Measurements from ENCODE around the gene EFHC2. TPM values are rescaled to one million over a fixed set of nuclear protein-coding genes. Genes with fewer than 3 reads are reported as not detected.

Gene EFHC2
- polyA plus RNA-seq, 1 of the 3 experiments (the other 2 are of a cell fraction): 0.03 TPM

DNA sequence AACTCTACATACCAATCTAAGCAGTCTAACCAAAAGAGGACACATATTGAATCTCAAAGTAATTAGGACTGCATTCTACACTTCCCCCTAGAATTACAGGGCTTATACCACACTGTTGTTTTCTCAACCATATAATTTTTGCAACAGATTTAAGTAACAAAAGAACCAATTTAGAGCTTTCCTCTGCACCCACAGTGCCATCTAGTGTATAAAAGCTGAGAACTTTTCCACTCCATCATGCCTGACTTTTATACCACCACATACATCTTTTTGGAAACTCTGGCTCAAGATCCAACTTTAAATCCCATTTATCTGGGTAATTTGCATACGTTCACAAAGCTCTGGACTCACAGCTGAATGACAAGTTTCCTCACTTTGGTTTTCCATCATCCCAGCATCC lies 99.5 kb downstream of the EFHC2 start:
- no peak overlapping the region for H3K4me2 ChIP-seq
- CTCF ChIA-PET: interaction anchor here (0.6 to 3.0 kb wide), 21 partner anchors 14 to 1029 kb away, joined by 3 to 52 read pairs (median 3); no protein-coding TSS in a partner anchor
- WGBS (ENCODE audit: low lambda C conversion rate): 0% methylated on average over 1 of the region's 1 CpG
- H3K27me3 ChIP-seq (ENCODE audit: insufficient read depth): no peaks in the 10 kb centered on the region; the same call in 1 of the 2 replicates
- no peaks in the 10 kb centered on the region for H3K36me3 ChIP-seq (replicated peaks in 1 of 2; ENCODE audit: control insufficient read depth in 1 of 2, insufficient read depth in 2 of 2, low read length in 1 of 2)
- TF ChIP-seq EP300 (IDR thresholded peaks at IDR 0.05; ENCODE audit: borderline replicate concordance in 1 of 2, low read depth in 1 of 2, low read length in 1 of 2) (no peak), FOXM1 (IDR thresholded peaks at IDR 0.05; ENCODE audit: low read depth) (no peak), GATA2 (CRISPR knock-in tag; IDR thresholded peaks at IDR 0.05) (no peak), SIN3A (IDR thresholded peaks at IDR 0.05; ENCODE audit: borderline replicate concordance, low read depth, low read length) (no peak), FOXJ3 (CRISPR knock-in tag; IDR thresholded peaks at IDR 0.05) (no peak), SMC3 (IDR thresholded peaks at IDR 0.05; ENCODE audit: low read depth, low read length) (peak; percentile 67), TCF12 (IDR thresholded peaks at IDR 0.05) (no peak), POLR2AphosphoS5 (IDR thresholded peaks at IDR 0.05; ENCODE audit: low read depth, low read length) (no peak), YY1 (IDR thresholded peaks at IDR 0.05; ENCODE audit: low read depth) (no peak), EZH2phosphoT487 (IDR thresholded peaks at IDR 0.05; ENCODE audit: borderline replicate concordance, low read depth) (no peak), RAD21 (IDR thresholded peaks at IDR 0.05; ENCODE audit: low read length) (peak; percentile 79), MEF2A (IDR thresholded peaks at IDR 0.05; ENCODE audit: borderline replicate concordance, low read depth) (no peak), NFIC (IDR thresholded peaks at IDR 0.05; ENCODE audit: borderline replicate concordance) (no peak), RFX5 (IDR thresholded peaks at IDR 0.05; ENCODE audit: low read length) (no peak), RXRA (IDR thresholded peaks at IDR 0.05; ENCODE audit: borderline replicate concordance, low read depth) (no peak), CHD2 (IDR thresholded peaks at IDR 0.05; ENCODE audit: low read length, partially characterized antibody) (no peak)
- TF ChIP-seq, protein P1, sequence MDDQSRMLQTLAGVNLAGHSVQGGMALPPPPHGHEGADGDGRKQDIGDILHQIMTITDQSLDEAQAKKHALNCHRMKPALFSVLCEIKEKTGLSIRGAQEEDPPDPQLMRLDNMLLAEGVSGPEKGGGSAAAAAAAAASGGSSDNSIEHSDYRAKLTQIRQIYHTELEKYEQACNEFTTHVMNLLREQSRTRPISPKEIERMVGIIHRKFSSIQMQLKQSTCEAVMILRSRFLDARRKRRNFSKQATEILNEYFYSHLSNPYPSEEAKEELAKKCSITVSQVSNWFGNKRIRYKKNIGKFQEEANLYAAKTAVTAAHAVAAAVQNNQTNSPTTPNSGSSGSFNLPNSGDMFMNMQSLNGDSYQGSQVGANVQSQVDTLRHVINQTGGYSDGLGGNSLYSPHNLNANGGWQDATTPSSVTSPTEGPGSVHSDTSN (IDR thresholded peaks at IDR 0.05): no peak
- TF ChIP-seq, protein P2, sequence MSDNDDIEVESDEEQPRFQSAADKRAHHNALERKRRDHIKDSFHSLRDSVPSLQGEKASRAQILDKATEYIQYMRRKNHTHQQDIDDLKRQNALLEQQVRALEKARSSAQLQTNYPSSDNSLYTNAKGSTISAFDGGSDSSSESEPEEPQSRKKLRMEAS (IDR thresholded peaks at IDR 0.05; ENCODE audit: low read depth): no peak
- TF ChIP-seq, protein P3, sequence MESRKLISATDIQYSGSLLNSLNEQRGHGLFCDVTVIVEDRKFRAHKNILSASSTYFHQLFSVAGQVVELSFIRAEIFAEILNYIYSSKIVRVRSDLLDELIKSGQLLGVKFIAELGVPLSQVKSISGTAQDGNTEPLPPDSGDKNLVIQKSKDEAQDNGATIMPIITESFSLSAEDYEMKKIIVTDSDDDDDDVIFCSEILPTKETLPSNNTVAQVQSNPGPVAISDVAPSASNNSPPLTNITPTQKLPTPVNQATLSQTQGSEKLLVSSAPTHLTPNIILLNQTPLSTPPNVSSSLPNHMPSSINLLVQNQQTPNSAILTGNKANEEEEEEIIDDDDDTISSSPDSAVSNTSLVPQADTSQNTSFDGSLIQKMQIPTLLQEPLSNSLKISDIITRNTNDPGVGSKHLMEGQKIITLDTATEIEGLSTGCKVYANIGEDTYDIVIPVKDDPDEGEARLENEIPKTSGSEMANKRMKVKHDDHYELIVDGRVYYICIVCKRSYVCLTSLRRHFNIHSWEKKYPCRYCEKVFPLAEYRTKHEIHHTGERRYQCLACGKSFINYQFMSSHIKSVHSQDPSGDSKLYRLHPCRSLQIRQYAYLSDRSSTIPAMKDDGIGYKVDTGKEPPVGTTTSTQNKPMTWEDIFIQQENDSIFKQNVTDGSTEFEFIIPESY (IDR thresholded peaks at IDR 0.05; ENCODE audit: borderline replicate concordance, low read depth): no peak
- TF ChIP-seq, protein P4, sequence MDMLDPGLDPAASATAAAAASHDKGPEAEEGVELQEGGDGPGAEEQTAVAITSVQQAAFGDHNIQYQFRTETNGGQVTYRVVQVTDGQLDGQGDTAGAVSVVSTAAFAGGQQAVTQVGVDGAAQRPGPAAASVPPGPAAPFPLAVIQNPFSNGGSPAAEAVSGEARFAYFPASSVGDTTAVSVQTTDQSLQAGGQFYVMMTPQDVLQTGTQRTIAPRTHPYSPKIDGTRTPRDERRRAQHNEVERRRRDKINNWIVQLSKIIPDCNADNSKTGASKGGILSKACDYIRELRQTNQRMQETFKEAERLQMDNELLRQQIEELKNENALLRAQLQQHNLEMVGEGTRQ (IDR thresholded peaks at IDR 0.05; ENCODE audit: borderline replicate concordance, low read depth, low read length): no peak
- TF ChIP-seq, protein P5, sequence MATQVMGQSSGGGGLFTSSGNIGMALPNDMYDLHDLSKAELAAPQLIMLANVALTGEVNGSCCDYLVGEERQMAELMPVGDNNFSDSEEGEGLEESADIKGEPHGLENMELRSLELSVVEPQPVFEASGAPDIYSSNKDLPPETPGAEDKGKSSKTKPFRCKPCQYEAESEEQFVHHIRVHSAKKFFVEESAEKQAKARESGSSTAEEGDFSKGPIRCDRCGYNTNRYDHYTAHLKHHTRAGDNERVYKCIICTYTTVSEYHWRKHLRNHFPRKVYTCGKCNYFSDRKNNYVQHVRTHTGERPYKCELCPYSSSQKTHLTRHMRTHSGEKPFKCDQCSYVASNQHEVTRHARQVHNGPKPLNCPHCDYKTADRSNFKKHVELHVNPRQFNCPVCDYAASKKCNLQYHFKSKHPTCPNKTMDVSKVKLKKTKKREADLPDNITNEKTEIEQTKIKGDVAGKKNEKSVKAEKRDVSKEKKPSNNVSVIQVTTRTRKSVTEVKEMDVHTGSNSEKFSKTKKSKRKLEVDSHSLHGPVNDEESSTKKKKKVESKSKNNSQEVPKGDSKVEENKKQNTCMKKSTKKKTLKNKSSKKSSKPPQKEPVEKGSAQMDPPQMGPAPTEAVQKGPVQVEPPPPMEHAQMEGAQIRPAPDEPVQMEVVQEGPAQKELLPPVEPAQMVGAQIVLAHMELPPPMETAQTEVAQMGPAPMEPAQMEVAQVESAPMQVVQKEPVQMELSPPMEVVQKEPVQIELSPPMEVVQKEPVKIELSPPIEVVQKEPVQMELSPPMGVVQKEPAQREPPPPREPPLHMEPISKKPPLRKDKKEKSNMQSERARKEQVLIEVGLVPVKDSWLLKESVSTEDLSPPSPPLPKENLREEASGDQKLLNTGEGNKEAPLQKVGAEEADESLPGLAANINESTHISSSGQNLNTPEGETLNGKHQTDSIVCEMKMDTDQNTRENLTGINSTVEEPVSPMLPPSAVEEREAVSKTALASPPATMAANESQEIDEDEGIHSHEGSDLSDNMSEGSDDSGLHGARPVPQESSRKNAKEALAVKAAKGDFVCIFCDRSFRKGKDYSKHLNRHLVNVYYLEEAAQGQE (IDR thresholded peaks at IDR 0.05; ENCODE audit: low read depth, low read length): no peak
- TF ChIP-seq, protein P6, sequence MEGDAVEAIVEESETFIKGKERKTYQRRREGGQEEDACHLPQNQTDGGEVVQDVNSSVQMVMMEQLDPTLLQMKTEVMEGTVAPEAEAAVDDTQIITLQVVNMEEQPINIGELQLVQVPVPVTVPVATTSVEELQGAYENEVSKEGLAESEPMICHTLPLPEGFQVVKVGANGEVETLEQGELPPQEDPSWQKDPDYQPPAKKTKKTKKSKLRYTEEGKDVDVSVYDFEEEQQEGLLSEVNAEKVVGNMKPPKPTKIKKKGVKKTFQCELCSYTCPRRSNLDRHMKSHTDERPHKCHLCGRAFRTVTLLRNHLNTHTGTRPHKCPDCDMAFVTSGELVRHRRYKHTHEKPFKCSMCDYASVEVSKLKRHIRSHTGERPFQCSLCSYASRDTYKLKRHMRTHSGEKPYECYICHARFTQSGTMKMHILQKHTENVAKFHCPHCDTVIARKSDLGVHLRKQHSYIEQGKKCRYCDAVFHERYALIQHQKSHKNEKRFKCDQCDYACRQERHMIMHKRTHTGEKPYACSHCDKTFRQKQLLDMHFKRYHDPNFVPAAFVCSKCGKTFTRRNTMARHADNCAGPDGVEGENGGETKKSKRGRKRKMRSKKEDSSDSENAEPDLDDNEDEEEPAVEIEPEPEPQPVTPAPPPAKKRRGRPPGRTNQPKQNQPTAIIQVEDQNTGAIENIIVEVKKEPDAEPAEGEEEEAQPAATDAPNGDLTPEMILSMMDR (IDR thresholded peaks at IDR 0.05): peak; percentile 74
- no peak overlapping the region for H2AFZ ChIP-seq (ENCODE audit: low read depth)
- no peaks in the 10 kb centered on the region for H4K20me1 ChIP-seq (ENCODE audit: insufficient read depth)
- POLR2A ChIA-PET: no interaction called here
- H3K4me3 ChIP-seq (ENCODE audit: low read depth in 2 of 2, low read length in 1 of 2): no peak overlapping the region
- H3K4me1 ChIP-seq (ENCODE audit: control insufficient read depth in 1 of 2, insufficient read depth in 2 of 2, low read depth in 1 of 2, low read length in 1 of 2): no peaks in the 10 kb centered on the region
- no peak overlapping the region for H3K27ac ChIP-seq (ENCODE audit: low read depth in 2 of 2, low read length in 1 of 2)
- no peaks in the 10 kb centered on the region for H3K9me2 ChIP-seq
- H3F3A ChIP-seq (replicated peaks; ENCODE audit: insufficient read depth): no peaks in the 10 kb centered on the region
- no peaks in the 10 kb centered on the region for H3K9me3 ChIP-seq
- H3K79me2 ChIP-seq (ENCODE audit: insufficient read depth): no peaks in the 10 kb centered on the region
- H3K9ac ChIP-seq: no peak overlapping the region
- peak; percentile 6 for DNase-seq

All from SK-N-SH (cell line).